Activated T-helper 1 cell treated with anti-CD3 and anti-CD28 coated beads, Interleukin-12 subunit alpha, Interleukin-12 subunit beta, Interleukin-2, Interleukin-4 antibody, amounts not matched to agents 30 ng/mL and 10 ng/mL and 1 ng/mL, durations not matched to agents 14 hours and 24 hours and 36 hours (primary cell): ENCODE measurements around the gene DCAF8L2. TPM values are rescaled to one million over a fixed set of nuclear protein-coding genes. Genes with fewer than 3 reads are reported as not detected.
"Not testable (repeated sequence)": the region's sequence is repeated elsewhere in the genome, so short reads cannot be mapped to it uniquely, and the experiment has no call there.

Experiments used
- DNase-seq: peaks from one replicate; pipeline ENCODE4 v3.0.0; 2021; ENCODE audit warnings: low spot score
- H3K27ac Mint-ChIP-seq: one replicate; pipeline ENCODE4 v1.8.0; 2021; ENCODE audit warnings: mild to moderate bottlenecking, mixed read lengths
- H3K27me3 Mint-ChIP-seq: one replicate; pipeline ENCODE4 v1.8.0; 2022; ENCODE audit warnings: mild to moderate bottlenecking, moderate library complexity, mixed read lengths; ENCODE audit not compliant: insufficient read depth
- H3K36me3 Mint-ChIP-seq: one replicate; pipeline ENCODE4 v1.8.0; 2021; ENCODE audit warnings: low read depth, mixed read lengths
- H3K4me1 Mint-ChIP-seq: one replicate; pipeline ENCODE4 v1.8.0; 2021; ENCODE audit warnings: low read depth, mixed read lengths
- H3K4me3 Mint-ChIP-seq: one replicate; pipeline ENCODE4 v1.8.0; 2021; ENCODE audit warnings: mild to moderate bottlenecking, moderate library complexity, mixed read lengths
- H3K9me3 Mint-ChIP-seq: one replicate; pipeline ENCODE4 v1.8.0; 2021; ENCODE audit warnings: mixed read lengths
- intact Hi-C: fragments of 100-400 bp; cut with micrococcal nuclease; formaldehyde crosslinking; loops from one replicate; pipeline ENCODE4 v1.15.1; 2024
- total RNA-seq: library from RNA; stranded (reverse); gene quantifications from 2 replicates; pipeline ENCODE4 v1.2.3, GENCODE V29; 2022

Gene DCAF8L2
- not detected in 2 replicates for total RNA-seq

DNA sequence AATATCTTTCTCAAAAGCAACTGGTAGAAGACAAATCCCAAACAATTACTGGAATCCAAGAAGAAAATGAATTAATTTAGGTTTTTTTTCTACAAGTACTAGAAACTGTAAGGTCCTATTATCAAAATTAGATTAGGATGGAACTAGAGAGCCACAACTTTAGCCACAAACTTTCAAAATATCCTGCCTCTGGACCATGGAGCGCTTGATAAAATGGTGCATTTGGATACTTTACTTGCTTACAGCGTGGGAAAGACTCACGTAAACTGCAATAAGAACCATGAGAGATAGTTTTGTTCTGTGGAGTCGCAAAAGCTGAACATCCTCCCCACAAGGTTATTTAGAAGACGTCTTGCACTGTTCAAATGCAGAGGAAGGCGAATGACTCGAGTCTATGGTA lies at the start of gene DCAF8L2:
DCAF8L2 (plus strand) TSS at position 301 of the 400 bp plus-strand sequence. CDS start 156,552 bp downstream, outside the sequence.
- Mint-ChIP-seq H3K36me3 (no peaks in the 10 kb centered on the region), H3K4me1 (no peaks in the 10 kb centered on the region), H3K27me3 (no peaks in the 10 kb centered on the region)

DNA sequence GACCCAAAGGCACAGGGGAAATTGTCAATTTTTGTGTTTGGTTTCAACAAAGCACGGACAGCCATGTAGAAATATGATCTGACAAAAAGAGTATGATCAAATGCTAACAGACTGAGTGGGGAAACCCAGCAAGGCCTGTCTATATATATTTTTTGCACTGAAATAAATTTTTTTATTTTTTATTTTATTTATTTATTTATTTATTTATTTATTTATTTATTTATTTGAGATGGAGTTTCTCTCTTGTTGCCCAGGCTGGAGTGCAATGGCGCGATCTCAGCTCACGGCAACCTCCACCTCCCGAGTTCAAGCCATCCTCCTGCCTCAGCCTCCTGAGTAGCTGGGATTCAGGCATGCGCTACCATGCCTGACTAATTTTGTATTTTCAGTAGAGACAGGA lies 49.0 kb upstream of the DCAF8L2 start:
- H3K27me3 Mint-ChIP-seq, H3K27ac Mint-ChIP-seq, H3K36me3 Mint-ChIP-seq, H3K9me3 Mint-ChIP-seq, intact Hi-C loops, H3K4me1 Mint-ChIP-seq, H3K4me3 Mint-ChIP-seq, DNase-seq: not testable (repeated sequence)

More for the DNA sequence above, at the start of gene DCAF8L2:
- Mint-ChIP-seq H3K9me3 (no peaks in the 10 kb centered on the region), H3K27ac (no peak within 1 kb of the TSS), H3K4me3 (no peak within 1 kb of the TSS)
- no peak for DNase-seq
- intact Hi-C loops = no loop called here

DNA sequence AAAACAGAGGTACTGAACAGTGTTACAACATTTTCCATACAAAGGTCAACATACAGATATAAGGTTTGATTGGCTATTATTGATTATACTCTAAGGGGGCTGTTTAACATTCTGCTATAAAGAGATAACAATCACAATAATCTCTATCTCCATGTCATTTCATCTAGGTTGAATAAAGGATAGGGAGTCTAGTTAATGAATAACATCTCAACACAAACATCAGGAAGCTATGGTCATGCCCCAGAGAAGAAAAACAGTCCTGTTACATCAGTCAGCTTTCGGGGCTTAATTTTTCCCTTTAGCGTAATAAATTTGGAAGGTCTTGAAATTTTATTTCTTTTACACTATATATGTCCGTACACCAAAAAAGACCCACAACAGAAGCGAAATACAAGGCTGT lies 41.5 kb upstream of the DCAF8L2 start:
- Mint-ChIP-seq H3K36me3 (no peaks in the 10 kb centered on the region), H3K9me3 (no peaks in the 10 kb centered on the region), H3K4me3 (no peak overlapping the region), H3K27me3 (no peaks in the 10 kb centered on the region), H3K4me1 (no peaks in the 10 kb centered on the region), H3K27ac (no peak overlapping the region)
- intact Hi-C loops = no loop called here
- DNase-seq = no peak

DNA sequence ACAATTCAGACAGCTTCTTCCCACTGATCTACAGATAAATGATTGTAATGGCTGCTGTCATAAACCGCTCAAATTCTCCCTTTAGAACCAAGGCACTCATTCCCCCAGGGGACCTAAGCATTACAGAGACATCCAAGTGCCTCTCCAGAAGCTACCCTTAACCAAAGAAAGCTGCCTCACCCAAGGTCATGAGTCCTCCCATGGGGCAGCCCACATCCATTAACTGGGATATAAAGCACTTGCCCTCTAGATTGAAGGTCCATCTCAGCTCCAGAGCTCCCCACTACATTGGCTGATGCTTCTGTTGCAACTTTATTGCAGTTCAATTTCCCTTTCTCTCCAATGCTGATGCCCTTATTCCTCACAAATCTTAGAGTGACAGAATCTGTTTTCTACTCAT lies 40.5 kb upstream of the DCAF8L2 start:
- H3K36me3 Mint-ChIP-seq = no peaks in the 10 kb centered on the region
- intact Hi-C loops = no loop called here
- no peaks in the 10 kb centered on the region for H3K27me3 Mint-ChIP-seq
- H3K4me1 Mint-ChIP-seq = no peaks in the 10 kb centered on the region
- no peaks in the 10 kb centered on the region for H3K9me3 Mint-ChIP-seq
- no peak overlapping the region for H3K4me3 Mint-ChIP-seq
- no peak overlapping the region for H3K27ac Mint-ChIP-seq
- no peak for DNase-seq

DNA sequence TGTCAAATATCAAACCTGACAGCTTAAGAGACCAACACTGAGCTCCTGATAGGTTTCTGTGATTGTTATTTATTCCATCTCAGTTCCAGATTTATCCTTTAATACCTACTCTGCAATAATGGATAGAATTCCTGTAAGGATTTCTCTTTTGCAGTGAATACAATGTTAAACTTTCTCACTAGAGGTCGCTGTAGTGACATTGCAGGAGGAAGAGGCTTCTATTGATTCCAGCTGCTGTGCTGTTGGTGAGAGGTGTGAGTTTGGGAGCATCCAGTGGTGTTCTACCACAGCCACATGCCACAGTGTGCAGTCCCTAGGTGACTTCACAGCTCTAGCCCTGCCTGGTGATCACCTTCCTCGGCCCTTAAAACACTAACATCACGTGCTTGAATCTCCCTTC lies 34.6 kb upstream of the DCAF8L2 start:
- no peak for DNase-seq
- Mint-ChIP-seq H3K27ac (no peak overlapping the region), H3K4me1 (no peaks in the 10 kb centered on the region), H3K36me3 (no peaks in the 10 kb centered on the region), H3K27me3 (no peaks in the 10 kb centered on the region), H3K4me3 (no peak overlapping the region), H3K9me3 (no peaks in the 10 kb centered on the region)
- intact Hi-C loops = no loop called here

DNA sequence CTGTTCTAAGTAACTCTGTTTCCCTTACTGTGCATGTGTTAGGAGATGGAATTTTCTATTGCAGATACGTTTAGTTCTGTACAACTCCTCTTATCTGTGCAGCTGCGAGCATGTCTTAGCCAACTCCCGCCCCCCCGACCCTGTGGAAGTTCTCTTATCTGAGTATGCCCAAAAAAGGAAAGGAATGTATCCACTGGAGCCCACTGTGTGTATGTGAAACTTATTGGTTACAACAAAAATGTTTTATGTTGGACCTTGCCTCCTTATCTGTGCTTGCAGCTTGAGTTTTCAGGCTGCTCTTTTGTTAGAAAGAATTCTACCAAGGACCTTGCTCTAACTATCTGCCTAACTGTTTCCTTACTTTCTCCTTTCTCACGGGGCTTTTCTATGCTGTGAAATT lies 24.2 kb upstream of the DCAF8L2 start:
- Mint-ChIP-seq H3K36me3 (no peaks in the 10 kb centered on the region), H3K4me1 (no peaks in the 10 kb centered on the region), H3K27ac (no peak overlapping the region), H3K27me3 (no peaks in the 10 kb centered on the region), H3K4me3 (no peak overlapping the region), H3K9me3 (no peaks in the 10 kb centered on the region)
- intact Hi-C loops = no loop called here
- DNase-seq = no peak

DNA sequence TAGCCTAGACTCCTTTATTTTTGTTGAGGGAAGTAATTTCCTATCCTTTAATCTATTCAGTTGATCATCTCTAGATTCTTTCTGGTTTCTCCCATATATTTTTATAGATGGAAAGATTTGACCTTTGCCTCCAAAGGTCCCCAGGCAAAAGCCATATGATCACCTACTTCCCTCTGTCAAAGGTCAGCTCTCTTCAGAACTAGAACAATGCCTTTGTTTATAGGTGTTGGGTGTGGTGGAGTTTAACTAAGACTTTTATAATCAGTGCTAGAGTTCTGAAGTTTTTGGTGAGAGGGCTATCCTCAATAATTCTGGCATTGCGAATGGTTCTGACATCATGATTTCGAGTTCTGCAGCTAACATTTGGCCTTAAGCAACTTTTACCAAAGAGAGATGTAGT lies 19.0 kb upstream of the DCAF8L2 start:
- intact Hi-C loops = no loop called here
- Mint-ChIP-seq H3K9me3 (no peaks in the 10 kb centered on the region), H3K27me3 (no peaks in the 10 kb centered on the region), H3K27ac (no peak overlapping the region), H3K36me3 (no peaks in the 10 kb centered on the region), H3K4me1 (no peaks in the 10 kb centered on the region), H3K4me3 (no peak overlapping the region)
- no peak for DNase-seq

DNA sequence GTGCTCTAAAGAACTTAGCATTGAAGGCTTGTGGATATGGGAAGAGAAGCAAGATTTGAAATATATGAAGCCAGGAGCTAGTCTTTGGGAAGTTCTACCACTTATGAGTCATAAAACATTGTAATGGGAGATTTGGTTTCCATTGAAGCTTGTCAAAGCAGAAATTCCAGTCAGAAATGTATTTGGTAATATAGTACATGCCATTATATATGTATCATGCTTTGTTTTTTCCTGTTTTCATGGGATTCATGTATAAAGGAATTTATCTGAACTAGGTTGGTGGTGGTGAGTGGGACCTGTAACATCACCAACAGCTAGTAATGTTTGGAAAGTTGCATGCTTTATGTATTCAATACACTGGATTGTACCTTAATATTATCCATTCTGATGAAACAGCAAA lies 14.6 kb upstream of the DCAF8L2 start:
- Mint-ChIP-seq H3K36me3 (no peaks in the 10 kb centered on the region), H3K27me3 (no peaks in the 10 kb centered on the region), H3K9me3 (no peaks in the 10 kb centered on the region), H3K27ac (no peak overlapping the region), H3K4me3 (no peak overlapping the region), H3K4me1 (no peaks in the 10 kb centered on the region)
- intact Hi-C loops = no loop called here
- DNase-seq = no peak

DNA sequence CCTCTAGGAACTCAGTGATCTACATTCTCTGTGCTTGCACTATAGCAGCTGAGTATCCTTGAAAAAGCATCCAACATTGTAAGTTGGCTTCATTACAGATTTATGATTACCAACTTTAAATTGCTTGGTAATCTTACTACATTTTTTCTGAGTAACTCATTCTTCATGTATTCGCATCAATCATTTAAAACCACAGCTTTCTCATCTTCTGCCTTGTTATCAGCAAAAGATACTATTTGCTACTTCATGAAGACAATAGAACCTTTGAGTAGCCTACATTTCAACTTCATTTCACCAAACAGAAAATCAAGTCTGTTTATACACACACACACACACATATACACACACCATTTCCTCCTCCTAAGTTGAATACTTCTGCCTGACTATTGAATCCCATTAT lies 6.2 kb upstream of the DCAF8L2 start:
- no peak overlapping the region for H3K27ac Mint-ChIP-seq
- intact Hi-C loops = loop anchor here (10.0 kb wide), 1 partner anchor 791 kb away; no protein-coding TSS in a partner anchor
- no peak overlapping the region for H3K4me3 Mint-ChIP-seq
- H3K4me1 Mint-ChIP-seq = no peaks in the 10 kb centered on the region
- peaks cover 3% of the 10 kb centered on the region for H3K9me3 Mint-ChIP-seq
- H3K36me3 Mint-ChIP-seq = no peaks in the 10 kb centered on the region
- DNase-seq = no peak
- H3K27me3 Mint-ChIP-seq = no peaks in the 10 kb centered on the region

DNA sequence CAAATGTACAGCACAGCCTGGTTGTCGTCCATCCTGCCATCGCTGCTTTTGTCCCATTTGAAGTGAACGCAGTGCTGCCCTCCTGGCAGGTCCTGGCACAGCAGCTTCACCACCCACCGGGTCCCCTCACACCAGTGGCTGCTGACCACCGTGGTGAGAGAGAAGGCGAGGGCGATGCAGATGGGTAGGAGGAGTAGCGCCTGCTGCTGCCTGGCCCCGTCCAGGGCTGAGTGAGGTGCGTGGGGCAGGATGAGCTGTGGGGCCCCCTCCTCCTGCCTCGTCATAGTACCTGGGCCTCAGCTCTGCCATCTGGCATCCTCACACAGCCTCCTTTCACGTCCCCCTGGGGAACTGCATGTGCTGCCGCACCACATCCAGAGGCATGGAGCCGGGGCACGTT lies 1.8 kb downstream of the DCAF8L2 start:
- Mint-ChIP-seq H3K4me3 (no peak overlapping the region), H3K9me3 (no peaks in the 10 kb centered on the region), H3K4me1 (no peaks in the 10 kb centered on the region), H3K27ac (no peak overlapping the region), H3K36me3 (no peaks in the 10 kb centered on the region), H3K27me3 (no peaks in the 10 kb centered on the region)
- DNase-seq = no peak
- intact Hi-C loops = no loop called here

DNA sequence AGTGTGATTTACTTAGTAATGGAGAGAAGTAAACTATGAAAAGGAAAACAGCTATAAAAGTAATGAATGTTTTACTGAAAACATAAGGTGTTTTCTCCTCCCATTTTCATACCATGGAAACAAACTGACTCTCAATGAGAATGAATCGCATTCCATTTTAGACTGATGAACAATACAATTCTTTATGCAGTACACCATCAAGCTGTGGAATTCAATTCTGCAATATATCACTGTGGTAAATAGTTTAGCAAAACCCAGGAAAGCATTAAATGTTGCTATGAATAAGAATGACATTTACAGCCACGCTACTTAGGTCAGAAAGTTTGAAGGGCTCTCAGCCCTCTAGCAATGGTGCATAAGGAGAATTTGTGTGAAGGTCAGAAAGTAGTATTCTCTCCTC lies 7.4 kb downstream of the DCAF8L2 start:
- Mint-ChIP-seq H3K27ac (no peak overlapping the region), H3K4me1 (no peaks in the 10 kb centered on the region)

DNA sequence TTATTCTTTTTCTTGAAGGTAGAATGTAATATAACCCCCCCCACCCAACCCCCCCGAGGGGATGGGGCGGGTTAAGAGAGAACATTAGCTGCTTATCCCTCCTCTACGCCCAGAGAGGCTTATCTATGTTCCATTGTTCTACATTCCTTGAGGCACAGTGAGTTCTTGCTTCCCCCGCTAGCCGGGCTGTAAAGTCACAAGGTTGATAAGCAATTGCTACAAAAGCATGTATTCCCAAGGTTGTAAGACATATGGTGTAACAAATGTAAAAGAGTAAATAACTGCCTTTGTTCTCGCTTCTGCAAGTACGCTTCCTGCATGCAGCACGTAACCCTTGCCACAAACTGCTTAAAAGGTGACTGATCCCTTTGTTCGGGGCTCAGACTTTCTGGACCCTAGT lies 8.2 kb downstream of the DCAF8L2 start:
- Mint-ChIP-seq H3K4me1 (no peaks in the 10 kb centered on the region), H3K4me3 (no peak overlapping the region)
- intact Hi-C loops = no loop called here

More for the DNA sequence above, 7.4 kb downstream of the DCAF8L2 start:
- no peaks in the 10 kb centered on the region for H3K27me3 Mint-ChIP-seq
- intact Hi-C loops = no loop called here
- H3K36me3 Mint-ChIP-seq = no peaks in the 10 kb centered on the region
- no peak overlapping the region for H3K4me3 Mint-ChIP-seq
- no peaks in the 10 kb centered on the region for H3K9me3 Mint-ChIP-seq
- DNase-seq = no peak

DNA sequence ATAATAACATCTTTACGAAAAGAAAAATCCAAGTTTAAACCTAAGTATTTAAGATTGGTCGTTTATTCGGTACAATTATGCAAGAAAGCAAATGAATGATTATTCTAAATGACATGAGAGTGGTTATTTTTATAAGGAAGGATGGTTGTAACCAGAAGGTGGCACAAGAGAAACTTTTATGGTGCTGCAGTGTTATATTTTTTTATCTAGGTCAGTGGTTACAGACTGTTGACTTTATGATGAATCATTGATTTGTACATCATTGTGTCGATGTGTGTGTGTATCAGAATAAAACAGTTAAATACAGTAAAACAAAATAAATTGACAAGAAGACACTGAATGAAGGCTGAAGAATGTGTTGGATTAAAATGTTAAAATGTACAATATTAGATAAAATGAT lies 9.8 kb downstream of the DCAF8L2 start:
- intact Hi-C loops = no loop called here
- H3K36me3 Mint-ChIP-seq = no peaks in the 10 kb centered on the region

More for the DNA sequence above, 8.2 kb downstream of the DCAF8L2 start:
- no peaks in the 10 kb centered on the region for H3K36me3 Mint-ChIP-seq
- DNase-seq = no peak
- H3K9me3 Mint-ChIP-seq = no peaks in the 10 kb centered on the region
- H3K27me3 Mint-ChIP-seq = no peaks in the 10 kb centered on the region
- H3K27ac Mint-ChIP-seq = no peak overlapping the region

DNA sequence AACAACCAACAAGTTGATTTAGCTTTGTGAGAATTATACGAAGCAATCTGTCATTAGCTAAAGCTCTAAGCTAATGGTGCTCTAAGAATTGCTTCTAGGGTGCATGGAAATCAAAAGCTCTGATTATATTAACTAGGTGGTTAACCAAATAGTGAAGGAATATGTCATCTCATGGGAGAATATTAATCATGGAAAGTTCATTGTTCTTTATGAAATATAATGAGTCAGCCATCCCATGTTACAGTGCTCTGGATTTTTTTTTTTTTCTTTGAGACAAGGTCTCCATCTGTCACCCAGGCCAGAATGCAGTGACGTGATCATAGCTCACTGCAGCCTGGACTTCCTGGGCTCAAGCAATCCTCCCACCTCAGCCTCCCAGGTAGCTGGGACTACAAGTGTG lies 10.5 kb downstream of the DCAF8L2 start:
- DNase-seq = no peak
- H3K27ac Mint-ChIP-seq = no peak overlapping the region
- no peaks in the 10 kb centered on the region for H3K27me3 Mint-ChIP-seq
- H3K9me3 Mint-ChIP-seq = no peaks in the 10 kb centered on the region
- no peaks in the 10 kb centered on the region for H3K36me3 Mint-ChIP-seq
- H3K4me1 Mint-ChIP-seq = no peaks in the 10 kb centered on the region
- no peak overlapping the region for H3K4me3 Mint-ChIP-seq
- intact Hi-C loops = no loop called here

More for the DNA sequence above, 9.8 kb downstream of the DCAF8L2 start:
- no peaks in the 10 kb centered on the region for H3K4me1 Mint-ChIP-seq
- no peaks in the 10 kb centered on the region for H3K27me3 Mint-ChIP-seq
- DNase-seq = no peak
- H3K27ac Mint-ChIP-seq = no peak overlapping the region
- no peak overlapping the region for H3K4me3 Mint-ChIP-seq
- no peaks in the 10 kb centered on the region for H3K9me3 Mint-ChIP-seq
